Stimulated activated CD4-positive, alpha-beta T cell treated with anti-CD3 and anti-CD28 coated beads, Interleukin-12 subunit alpha, Interleukin-12 subunit beta, amount 100 ng/mL, for 48 hours (primary cell): ENCODE results near the gene WSB1.

Experiments used
- DNase-seq, 3 donors: peaks; one replicate each; pipeline ENCODE4 v3.0.0-alpha.2; 2020; ENCODE audit warnings: low read depth in 2 of 3, low spot score in 1 of 3

Gene WSB1

GRCh38 chr17:27333410-27333980 is 39.6 kb downstream of the WSB1 start:
- DNase-seq = no peak

- DNase-seq = no peak
Observed at GRCh38 chr17:27336184-27336583, 42.3 kb downstream of the WSB1 start.

GRCh38 chr17:27338536-27338985 is 44.6 kb downstream of the WSB1 start:
- DNase-seq = no peak

DNA sequence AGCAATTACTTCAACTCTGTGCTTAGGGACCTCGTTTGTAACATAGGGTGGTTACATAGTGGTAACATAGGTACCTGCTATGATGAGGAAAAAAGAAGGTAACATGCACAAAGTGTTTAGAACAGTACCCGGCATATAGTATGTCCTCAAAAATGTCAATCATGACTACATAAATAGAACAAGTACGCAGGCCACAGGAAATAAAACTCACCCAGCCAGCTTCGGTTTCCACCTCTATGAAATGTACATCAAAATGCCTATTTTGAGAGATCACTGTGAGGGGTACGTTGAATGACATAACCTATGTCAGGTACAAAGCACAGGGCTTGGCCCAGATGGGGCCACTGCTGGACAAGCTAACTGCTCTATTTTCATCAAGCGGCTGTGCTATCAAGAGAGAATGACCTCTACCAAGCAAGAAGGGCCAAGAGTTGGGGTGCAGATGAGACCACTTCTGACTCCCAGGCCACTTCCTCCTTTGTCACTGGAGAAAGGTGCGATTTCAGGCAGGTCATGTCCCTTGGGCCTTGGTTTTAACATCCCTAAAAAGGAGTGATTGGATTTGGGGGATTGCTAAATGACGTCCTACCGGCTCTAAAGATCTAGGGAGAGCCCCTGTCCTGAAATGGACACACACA is 45.4 kb downstream of the WSB1 start:
- DNase-seq = no peak

- peak in 2 of 3 donors; percentile 20 to 39 for DNase-seq
Observed at GRCh38 chr17:27339836-27340550, 46.1 kb downstream of the WSB1 start.

GRCh38 chr17:27340575-27340974 is 46.7 kb downstream of the WSB1 start:
- DNase-seq = no peak

- no peak for DNase-seq
Observed at GRCh38 chr17:27341041-27341471, 47.1 kb downstream of the WSB1 start.

- no peak for DNase-seq
Observed at GRCh38 chr17:27342059-27342458, 48.1 kb downstream of the WSB1 start.

DNA sequence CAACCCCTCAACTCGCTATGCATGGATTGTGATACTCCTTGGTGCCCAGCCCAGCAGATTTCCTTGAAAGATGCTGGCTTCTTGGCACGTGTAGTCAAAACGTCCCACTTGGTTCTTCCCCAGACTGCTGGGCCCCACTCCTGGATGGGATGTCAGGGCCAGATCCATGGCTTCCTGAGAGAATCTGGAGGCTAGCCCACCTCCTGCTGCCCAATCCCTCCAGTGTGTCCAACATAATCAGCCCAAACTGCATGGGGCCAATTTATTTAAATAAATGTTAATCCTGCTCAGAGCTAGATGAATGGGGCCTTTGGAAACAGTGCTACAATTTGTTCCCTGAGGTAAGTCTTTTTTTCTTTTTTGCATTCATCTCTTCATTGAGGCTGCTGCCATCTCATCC is 49.4 kb downstream of the WSB1 start:
- DNase-seq = no peak

GRCh38 chr17:27343977-27344607 is 50.2 kb downstream of the WSB1 start:
- no peak for DNase-seq

DNA sequence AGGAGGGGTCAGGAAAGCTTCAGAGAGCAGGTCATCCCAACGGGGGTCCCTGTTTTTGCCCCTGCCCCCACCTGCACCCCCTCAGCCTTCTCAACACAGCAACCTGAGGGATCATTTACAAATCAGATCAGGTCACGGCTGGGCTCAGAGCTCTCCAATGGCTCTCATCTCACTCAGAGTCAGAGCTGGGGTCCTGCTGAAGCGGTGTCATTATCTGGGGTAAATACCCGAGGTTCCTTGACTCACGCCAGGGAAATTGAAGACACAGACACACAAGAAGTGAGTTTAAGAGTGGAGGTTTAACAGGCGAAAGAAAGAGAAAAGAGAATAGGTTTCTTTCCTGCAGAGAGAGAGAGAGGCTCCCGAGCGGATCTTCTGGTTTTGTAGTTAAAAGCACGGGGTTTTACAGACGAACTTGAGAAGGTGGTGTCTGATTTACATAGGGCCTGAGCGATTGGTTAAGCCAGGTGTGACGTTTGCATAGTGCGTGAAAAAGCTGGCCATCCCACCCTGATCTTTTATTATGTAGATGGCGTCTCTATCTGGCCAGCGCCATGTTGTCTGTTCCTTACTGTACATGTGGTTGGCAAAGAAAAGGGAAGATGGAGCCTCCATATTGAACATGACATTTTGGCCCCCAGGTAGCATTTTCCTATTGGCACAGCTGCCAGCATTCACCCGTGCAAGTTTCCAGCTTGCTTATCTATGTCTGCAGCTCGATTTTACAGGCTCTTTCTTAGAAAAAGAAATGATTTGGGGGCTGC is 51.4 kb downstream of the WSB1 start:
- DNase-seq = no peak

GRCh38 chr17:27346228-27346899 is 52.5 kb downstream of the WSB1 start:
- no peak for DNase-seq

DNA sequence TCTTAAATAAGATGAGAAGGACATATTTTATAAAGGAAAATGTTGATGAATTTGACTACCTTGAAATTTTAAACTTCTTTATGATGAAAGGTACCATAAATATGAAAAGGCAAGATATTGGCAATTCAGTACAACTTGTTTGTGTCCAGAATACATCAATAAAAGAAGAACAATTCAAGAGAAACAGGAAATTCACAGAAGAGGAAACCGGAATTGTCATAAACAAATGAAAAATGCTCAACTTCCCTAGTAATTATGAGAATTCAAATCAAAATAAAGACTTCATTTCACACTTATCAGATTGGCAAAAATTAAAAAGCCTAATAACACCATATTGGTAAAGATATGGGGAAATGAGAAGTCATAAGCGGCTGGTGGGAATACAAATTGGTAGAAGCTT is 54.3 kb downstream of the WSB1 start:
- no peak for DNase-seq

DNA sequence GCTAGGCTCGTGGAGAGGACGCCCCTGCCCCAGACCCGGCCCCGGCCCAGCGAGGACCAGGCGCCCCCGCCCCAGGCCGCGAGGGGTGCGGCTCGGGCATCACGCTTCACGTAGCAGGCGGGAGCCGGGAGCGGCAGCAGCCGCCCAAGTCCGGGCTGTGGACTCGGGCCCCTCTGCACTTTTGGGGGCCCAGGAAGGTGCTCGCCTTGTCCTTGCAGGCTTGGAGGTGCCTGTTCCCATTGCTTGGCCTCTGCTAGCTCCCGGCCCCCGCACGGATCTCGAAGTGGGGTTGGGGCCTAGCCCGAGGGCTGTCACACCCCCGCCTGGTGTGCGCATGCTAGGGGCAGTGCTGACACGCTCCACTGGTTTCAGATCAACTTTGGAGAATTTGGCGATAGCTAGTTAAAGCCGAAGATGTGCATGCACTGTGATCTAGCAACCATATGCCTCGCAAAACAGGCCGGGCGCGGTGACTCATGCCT is 55.7 kb downstream of the WSB1 start:
- DNase-seq = no peak

- no peak for DNase-seq
Observed at GRCh38 chr17:27351759-27352158, 57.8 kb downstream of the WSB1 start.

DNA sequence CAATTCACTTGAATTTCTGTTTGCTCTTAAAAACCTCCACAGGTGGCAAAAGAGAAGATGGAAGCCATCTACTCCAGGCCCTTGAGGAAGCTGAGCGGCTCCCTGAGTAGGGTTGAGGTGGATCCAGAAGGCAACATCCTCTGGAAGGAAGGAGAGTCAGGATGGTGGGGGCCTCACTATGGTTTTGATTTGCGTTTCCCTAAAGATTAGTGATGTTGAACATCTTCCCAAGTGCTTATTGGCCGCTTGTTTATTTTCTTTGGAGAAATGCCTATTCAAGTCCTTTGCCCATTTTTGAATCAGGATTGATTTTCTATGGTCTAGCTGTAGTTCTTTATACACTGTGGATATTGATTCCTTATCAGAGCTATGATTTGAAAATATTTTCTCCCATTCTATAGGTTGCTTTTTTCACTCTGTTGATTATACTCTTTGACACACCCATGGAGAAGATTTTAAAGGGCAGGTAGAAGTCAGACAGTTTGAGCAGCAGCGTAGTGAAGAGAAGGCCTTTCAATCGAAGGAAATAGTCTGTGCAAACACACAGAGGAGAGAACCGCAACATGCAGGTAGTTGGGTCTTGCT is 58.6 kb downstream of the WSB1 start:
- no peak for DNase-seq

- DNase-seq = no peak
Observed at GRCh38 chr17:27353033-27353460, 59.1 kb downstream of the WSB1 start.

- DNase-seq = peak; percentile 75 to 86 (median 80)
Observed at GRCh38 chr17:27353461-27354050, 59.6 kb downstream of the WSB1 start.

DNA sequence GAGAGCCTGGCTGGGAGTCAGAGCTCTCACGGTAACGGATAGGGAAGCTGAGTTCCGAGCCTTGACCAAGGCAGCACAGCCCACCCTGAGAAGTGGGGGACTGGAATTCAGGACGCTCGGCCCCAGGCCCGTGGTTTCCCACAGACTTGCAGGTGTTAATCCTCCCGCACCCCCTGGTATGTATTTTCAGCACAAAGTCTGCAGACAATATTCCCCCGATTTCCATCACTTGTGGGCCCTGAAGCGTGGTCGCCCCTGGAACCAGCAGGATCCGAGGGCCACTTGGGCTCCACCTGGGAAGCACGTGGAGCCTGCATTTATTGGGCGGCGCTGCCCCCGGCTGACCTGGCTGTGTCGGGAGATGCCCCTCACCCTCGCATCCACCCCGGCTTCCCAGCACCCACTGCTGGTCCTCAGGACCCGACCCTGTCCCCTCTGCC is 60.2 kb downstream of the WSB1 start:
- no peak for DNase-seq
